GM12872 (cell line): ENCODE results near the gene SIGLEC9.

Experiments
- TF ChIP-seq, protein P1 (sequence below): IDR thresholded peaks from 3 replicates; pipeline ENCODE4 v1.5.1; 2011; ENCODE audit warnings: low read depth, mild to moderate bottlenecking, low read length, moderate library complexity; ENCODE audit not compliant: insufficient read depth

SIGLEC9 gene

DNA sequence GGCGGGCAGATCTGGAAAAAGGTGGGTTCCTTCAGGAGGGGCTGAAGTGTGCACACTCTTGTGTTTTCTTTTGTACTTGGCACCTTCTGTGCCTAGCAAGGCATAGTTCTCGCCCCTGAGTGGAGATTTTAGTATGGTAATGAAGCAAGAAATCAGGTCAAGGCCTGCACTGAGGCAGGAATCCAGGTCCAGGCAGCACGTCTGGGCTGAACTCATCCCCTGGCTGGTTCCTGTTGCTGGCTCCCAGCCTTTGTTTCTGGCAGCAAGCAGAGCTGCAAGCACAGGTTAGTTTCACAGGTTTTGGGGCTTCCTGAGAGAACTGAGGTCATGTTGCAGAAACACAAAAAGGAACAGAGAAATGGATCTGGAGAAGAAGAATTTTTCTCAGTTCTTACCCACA, 38.6 kb downstream of the SIGLEC9 start:
- TF ChIP-seq, protein P1, sequence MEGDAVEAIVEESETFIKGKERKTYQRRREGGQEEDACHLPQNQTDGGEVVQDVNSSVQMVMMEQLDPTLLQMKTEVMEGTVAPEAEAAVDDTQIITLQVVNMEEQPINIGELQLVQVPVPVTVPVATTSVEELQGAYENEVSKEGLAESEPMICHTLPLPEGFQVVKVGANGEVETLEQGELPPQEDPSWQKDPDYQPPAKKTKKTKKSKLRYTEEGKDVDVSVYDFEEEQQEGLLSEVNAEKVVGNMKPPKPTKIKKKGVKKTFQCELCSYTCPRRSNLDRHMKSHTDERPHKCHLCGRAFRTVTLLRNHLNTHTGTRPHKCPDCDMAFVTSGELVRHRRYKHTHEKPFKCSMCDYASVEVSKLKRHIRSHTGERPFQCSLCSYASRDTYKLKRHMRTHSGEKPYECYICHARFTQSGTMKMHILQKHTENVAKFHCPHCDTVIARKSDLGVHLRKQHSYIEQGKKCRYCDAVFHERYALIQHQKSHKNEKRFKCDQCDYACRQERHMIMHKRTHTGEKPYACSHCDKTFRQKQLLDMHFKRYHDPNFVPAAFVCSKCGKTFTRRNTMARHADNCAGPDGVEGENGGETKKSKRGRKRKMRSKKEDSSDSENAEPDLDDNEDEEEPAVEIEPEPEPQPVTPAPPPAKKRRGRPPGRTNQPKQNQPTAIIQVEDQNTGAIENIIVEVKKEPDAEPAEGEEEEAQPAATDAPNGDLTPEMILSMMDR: no peak

DNA sequence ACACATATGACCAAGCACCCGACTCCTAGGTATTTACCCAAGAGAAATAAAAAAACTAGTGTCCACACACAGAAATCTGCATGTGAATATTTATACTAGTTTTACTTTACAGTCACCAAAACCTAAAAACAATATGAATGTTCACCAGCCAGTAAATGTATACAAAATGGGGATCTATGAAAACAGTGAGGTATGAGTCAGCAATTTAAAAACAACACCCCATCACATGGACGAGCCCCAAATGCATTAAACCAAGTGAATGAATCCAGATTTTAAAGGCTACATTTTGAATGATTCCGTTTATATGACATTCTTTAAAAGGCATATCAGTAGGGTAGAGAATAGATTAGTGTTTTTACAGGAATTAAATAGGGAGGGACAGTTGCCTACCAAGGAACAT, 39.5 kb downstream of the SIGLEC9 start:
- TF ChIP-seq, protein P1: no peak

DNA sequence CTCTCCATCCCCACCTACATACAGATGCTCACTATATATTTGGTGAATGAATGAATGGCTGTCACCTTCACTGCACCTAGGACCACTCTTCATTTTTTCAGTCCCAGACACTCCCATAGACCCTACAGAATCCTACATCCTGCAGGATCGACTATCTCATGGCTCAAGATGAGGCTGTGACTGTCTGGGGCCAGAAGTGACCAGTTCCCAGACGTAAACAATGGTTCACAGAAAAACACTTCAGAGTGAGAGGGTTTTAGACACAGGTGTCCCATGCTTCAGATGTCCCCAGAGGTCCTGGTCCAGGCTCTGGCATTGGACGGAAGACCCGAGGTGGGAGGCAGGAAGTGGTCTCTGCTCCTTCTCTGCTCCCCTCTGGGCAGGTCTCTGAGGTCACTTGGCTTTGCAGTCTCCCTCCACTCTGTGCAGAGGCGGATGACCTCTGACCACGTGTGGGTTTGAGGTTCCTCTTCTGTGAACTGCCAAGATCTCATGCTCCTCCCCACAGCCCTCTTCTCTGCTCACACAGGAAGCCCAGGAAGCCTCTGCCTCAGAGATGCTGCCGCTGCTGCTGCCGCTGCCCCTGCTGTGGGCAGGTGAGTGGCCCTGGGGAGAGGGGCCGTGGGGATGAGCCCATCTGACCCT, 42.3 kb downstream of the SIGLEC9 start:
- TF ChIP-seq, protein P1: no peak

DNA sequence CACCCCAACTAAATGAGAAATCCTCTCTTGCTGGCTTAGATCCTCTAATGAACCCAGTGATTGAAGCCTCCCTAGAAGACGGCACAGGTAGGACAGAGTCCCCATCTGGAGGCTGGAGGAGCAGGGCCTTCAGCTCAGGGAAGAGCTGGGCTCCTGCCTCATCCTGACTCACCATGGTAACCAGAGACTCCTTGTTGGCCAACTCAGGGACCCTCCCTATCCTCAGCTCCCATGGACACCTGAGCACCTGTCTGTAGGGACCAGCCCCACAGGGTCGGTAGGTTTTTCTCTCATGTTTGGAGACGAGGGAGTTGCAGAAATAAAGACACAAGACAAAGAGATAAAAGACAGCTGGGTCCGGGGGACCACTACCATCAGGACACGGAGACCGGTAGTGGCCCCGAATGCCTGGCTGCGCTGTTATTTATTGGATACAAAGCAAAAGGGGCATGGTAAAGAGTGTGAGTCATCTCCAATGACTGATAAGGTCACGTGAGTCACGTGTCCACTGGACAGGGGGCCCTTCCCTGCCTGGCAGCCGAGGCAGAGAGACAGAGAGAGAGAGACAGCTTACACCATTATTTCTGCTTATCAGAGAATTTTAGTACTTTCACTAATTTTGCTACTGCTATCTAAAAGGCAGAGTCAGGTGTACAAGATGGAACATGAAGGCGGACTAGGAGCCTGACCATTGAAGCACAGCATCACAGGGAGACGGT, 44.0 kb downstream of the SIGLEC9 start:
- TF ChIP-seq, protein P1: no peak

DNA sequence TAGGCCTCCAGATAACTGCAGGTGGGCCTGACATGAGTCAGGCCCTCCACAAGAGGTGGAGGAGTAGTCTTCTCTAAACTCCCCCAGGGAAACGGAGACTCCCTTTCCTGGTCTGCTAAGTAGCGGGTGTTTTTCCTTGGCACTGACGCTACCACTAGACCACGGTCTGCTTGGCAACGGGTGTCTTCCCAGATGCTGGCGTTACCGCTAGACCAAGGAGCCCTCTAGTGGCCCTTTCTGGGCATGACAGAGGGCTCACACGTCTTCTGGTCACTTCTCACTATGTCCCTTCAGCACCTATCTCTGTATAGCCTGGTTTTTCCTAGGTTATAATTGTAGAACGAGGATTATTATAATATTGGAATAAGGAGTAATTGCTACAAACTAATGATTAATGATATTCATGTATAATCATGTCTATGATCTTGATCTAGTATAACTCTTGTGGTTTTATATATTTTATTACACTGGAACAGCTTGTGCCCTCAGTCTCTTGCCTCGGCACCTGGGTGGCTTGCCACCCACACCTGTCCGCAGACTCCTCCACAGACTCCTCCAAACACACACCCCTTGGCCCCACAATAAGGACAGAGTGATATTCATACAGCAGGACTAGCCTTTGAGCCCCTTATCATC, 44.7 kb downstream of the SIGLEC9 start:
- TF ChIP-seq, protein P1: peak; percentile 79

DNA sequence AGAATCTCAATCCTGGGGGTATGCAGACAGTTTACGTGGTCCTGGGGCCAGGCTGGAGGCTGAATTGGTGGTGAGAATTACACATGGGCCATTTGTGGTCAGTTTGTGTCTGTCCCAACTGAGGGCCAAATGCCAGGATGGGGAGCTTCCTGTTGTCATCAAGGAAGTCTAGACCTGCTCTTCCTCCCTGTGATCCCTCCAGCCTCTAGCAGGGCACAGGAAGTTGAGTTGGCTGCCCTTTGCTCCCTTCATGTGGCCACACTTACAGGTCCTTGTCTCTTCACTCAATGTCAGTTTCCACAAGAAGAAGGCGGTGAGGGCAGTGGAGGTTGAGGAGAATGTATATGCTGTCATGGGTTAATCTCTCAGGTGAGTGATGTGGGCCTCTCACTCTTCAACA, 47.5 kb downstream of the SIGLEC9 start:
- TF ChIP-seq, protein P1: no peak

DNA sequence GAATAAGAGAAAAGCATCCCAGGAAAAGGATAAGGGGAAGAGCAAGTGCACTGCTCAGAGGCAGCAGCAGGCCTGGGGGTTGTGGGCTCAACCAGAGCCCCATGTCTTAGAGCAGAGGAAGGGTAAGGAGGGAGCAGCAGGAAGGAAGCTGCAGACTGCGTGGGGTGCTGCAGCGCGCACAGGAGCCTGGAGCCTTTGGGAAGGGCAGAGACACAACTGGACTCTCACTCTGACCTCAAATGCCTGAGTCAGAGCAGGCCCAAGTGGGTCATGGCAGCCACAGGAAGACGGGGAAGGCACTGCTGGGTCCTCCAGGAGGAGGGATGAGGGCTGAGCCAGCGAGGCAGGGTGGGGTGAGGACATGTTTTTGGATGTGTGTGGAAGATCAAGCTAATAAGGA, 49.0 kb downstream of the SIGLEC9 start:
- TF ChIP-seq, protein P1: no peak
